NCI-H345 treated with DMSO at 0.1 percent for 48 hours (cell line): ENCODE results near the gene CENPVL1.
A peak's percentile ranks its signal among the peaks of the same experiment; 100 is the strongest.
"Not testable (repeated sequence)": the region's sequence is repeated elsewhere in the genome, so short reads cannot be mapped to it uniquely, and the experiment has no call there.

Source experiments
- DNase-seq: peaks from one replicate; lab custom pipeline; 2025; ENCODE audit not compliant: unreplicated experiment; lab: John Stamatoyannopoulos, UW

The CENPVL1 gene

GRCh38 chrX:51710277-51711164, at the start of gene CENPVL1:
Gene CENPVL1 (plus strand): TSS chrX:51710512. CDS start chrX:51710512, 0 bp downstream.
- not testable (repeated sequence) for DNase-seq

GRCh38 chrX:51665981-51666380, 44.3 kb upstream of the CENPVL1 start:
- DNase-seq: no peak

- not testable (repeated sequence) for DNase-seq
Measured at GRCh38 chrX:51679689-51680433, 30.5 kb upstream of the CENPVL1 start.

GRCh38 chrX:51681808-51682719, 28.2 kb upstream of the CENPVL1 start:
- not testable (repeated sequence) for DNase-seq

GRCh38 chrX:51682720-51683062, 27.6 kb upstream of the CENPVL1 start, which contains the start of gene CENPVL2:
Gene CENPVL2 (minus strand): TSS chrX:51682831. CDS start chrX:51682831, 0 bp downstream.
- DNase-seq: not testable (repeated sequence)

- DNase-seq: no peak
Measured at GRCh38 chrX:51694254-51694653, 16.1 kb upstream of the CENPVL1 start.

GRCh38 chrX:51697397-51697796, 12.9 kb upstream of the CENPVL1 start:
- no peak for DNase-seq

GRCh38 chrX:51712943-51713647, 2.8 kb downstream of the CENPVL1 start:
- DNase-seq: not testable (repeated sequence)

- no peak for DNase-seq
Measured at GRCh38 chrX:51728202-51728601, 17.9 kb downstream of the CENPVL1 start.

- DNase-seq: no peak
Measured at GRCh38 chrX:51737091-51737490, 26.8 kb downstream of the CENPVL1 start.

GRCh38 chrX:51742586-51742985, 32.3 kb downstream of the CENPVL1 start:
- no peak for DNase-seq

- peak; percentile 8 for DNase-seq
Measured at GRCh38 chrX:51743179-51743957, 33.1 kb downstream of the CENPVL1 start, which contains the start of gene GSPT2. Gene GSPT2 (plus strand): TSS chrX:51743442. CDS start chrX:51743627, 185 bp downstream.

- no peak for DNase-seq
Measured at GRCh38 chrX:51747671-51748070, 37.4 kb downstream of the CENPVL1 start.

- DNase-seq: no peak
Measured at GRCh38 chrX:51759055-51759839, 48.9 kb downstream of the CENPVL1 start.

GRCh38 chrX:51760657-51761056, 50.3 kb downstream of the CENPVL1 start:
- no peak for DNase-seq
